Esophagus squamous epithelium (tissue), 4 donors: ENCODE results near the gene NLN.

Source experiments
- POLR2A ChIP-seq, 4 donors: fragments of 450-650 bp; IDR thresholded peaks; one replicate each; pipeline ENCODE4 v1.6.1; 2017; ENCODE audit warnings: antibody characterized with exemption in 4 of 4, mild to moderate bottlenecking in 4 of 4, moderate library complexity in 3 of 4
- TF ChIP-seq, protein P1 (sequence below), 6 experiments: fragments of 450-650 bp in 4 of 6; fragments of 200-600 bp in 2 of 6; sonication (generic) in 2 of 6; IDR thresholded peaks; one replicate each; pipeline ENCODE4 v1.5.1; 2016 to 2019; ENCODE audit warnings: antibody characterized with exemption in 6 of 6, mild to moderate bottlenecking in 4 of 6, moderate library complexity in 4 of 6

DNA sequence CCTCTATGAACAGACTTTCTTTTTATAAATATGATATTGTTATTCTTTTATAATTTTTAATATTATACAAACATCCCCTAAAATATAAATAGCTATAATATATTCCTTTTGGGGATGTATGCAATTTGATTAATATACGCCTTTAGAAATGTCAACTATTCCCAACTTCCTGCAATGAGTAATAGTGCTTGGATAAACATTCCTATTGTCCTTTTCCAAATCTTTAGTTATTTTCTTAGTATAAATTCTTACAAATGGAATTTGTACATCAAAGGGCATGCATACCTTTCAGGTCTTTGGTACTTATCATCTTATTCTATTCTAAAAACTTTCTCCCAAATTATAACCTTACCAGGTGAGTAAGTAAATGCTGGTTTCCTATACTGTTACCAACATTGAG lies 6.2 kb downstream of the NLN start:
- TF ChIP-seq, protein P1, sequence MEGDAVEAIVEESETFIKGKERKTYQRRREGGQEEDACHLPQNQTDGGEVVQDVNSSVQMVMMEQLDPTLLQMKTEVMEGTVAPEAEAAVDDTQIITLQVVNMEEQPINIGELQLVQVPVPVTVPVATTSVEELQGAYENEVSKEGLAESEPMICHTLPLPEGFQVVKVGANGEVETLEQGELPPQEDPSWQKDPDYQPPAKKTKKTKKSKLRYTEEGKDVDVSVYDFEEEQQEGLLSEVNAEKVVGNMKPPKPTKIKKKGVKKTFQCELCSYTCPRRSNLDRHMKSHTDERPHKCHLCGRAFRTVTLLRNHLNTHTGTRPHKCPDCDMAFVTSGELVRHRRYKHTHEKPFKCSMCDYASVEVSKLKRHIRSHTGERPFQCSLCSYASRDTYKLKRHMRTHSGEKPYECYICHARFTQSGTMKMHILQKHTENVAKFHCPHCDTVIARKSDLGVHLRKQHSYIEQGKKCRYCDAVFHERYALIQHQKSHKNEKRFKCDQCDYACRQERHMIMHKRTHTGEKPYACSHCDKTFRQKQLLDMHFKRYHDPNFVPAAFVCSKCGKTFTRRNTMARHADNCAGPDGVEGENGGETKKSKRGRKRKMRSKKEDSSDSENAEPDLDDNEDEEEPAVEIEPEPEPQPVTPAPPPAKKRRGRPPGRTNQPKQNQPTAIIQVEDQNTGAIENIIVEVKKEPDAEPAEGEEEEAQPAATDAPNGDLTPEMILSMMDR (IDR thresholded peaks at IDR 0.05), result no peak
- TF ChIP-seq POLR2A (IDR thresholded peaks at IDR 0.05), result no peak
